GM23248 (cell line): Measurements from ENCODE around the gene RAB40AL. TPM values are rescaled to one million over a fixed set of nuclear protein-coding genes. Genes with fewer than 3 reads are reported as not detected.
A peak's percentile ranks its signal among the peaks of the same experiment; 100 is the strongest.

ENCODE experiments used
- DNase-seq: peaks from one replicate; pipeline ENCODE4 v3.0.0-alpha.2; 2015
- H2AFZ ChIP-seq: fragments of 200-600 bp; sonication (generic); 2 replicates; pipeline ENCODE4 v1.6.1; 2016; ENCODE audit warnings: antibody characterized with exemption
- H3F3A ChIP-seq: fragments of 200-600 bp; sonication (generic); 2 replicates; pipeline ENCODE4 v1.6.1; 2016; ENCODE audit warnings: mild to moderate bottlenecking, antibody characterized with exemption, mixed run types; ENCODE audit not compliant: insufficient read depth
- H3K27ac ChIP-seq: fragments of 200-600 bp; sonication (generic); 2 replicates; pipeline ENCODE4 v1.5.1; 2016; ENCODE audit warnings: mild to moderate bottlenecking
- H3K27me3 ChIP-seq: fragments of 200-600 bp; sonication (generic); replicated peaks from 2 replicates; pipeline ENCODE4 v1.6.1; 2016; ENCODE audit warnings: mild to moderate bottlenecking; ENCODE audit not compliant: insufficient read depth
- H3K36me3 ChIP-seq: fragments of 200-600 bp; sonication (generic); 2 replicates; pipeline ENCODE4 v1.6.1; 2016; ENCODE audit warnings: low read depth, mild to moderate bottlenecking
- H3K4me1 ChIP-seq: fragments of 200-600 bp; sonication (generic); 2 replicates; pipeline ENCODE4 v1.6.1; 2016; ENCODE audit warnings: mild to moderate bottlenecking; ENCODE audit not compliant: insufficient read depth
- H3K4me2 ChIP-seq: fragments of 200-600 bp; sonication (generic); one replicate; pipeline ENCODE4 v1.6.1; 2016; ENCODE audit warnings: mild to moderate bottlenecking; ENCODE audit not compliant: unreplicated experiment
- H3K4me3 ChIP-seq: fragments of 200-600 bp; sonication (generic); 2 replicates; pipeline ENCODE4 v1.5.1; 2016; ENCODE audit warnings: mild to moderate bottlenecking
- H3K79me2 ChIP-seq: fragments of 200-600 bp; sonication (generic); 2 replicates; pipeline ENCODE4 v1.6.1; 2016; ENCODE audit warnings: mild to moderate bottlenecking; ENCODE audit not compliant: insufficient read depth
- H3K9ac ChIP-seq: fragments of 200-600 bp; sonication (generic); 2 replicates; pipeline ENCODE4 v1.6.1; 2016; ENCODE audit warnings: mild to moderate bottlenecking
- H3K9me2 ChIP-seq: fragments of 200-600 bp; sonication (generic); 2 replicates; pipeline ENCODE4 v1.6.1; 2016; ENCODE audit warnings: mixed run types, mild to moderate bottlenecking, moderate library complexity; ENCODE audit not compliant: insufficient read depth
- H3K9me3 ChIP-seq: fragments of 200-600 bp; sonication (generic); one replicate; pipeline ENCODE4 v1.6.1; 2017; ENCODE audit warnings: low read depth
- H4K20me1 ChIP-seq: fragments of 200-600 bp; sonication (generic); 2 replicates; pipeline ENCODE4 v1.6.0; 2016; ENCODE audit not compliant: insufficient read depth
- EZH2 ChIP-seq: fragments of 200-600 bp; sonication (generic); IDR thresholded peaks from 2 replicates; pipeline ENCODE4 v1.6.1; 2018; ENCODE audit warnings: antibody characterized with exemption, mild to moderate bottlenecking; ENCODE audit not compliant: insufficient read depth, poor library complexity, severe bottlenecking
- EZH2phosphoT487 ChIP-seq: fragments of 200-600 bp; sonication (generic); IDR thresholded peaks from 2 replicates; pipeline ENCODE4 v1.6.1; 2018; ENCODE audit warnings: antibody characterized with exemption, moderate library complexity, mild to moderate bottlenecking, low read depth; ENCODE audit not compliant: insufficient read depth
- WGBS, 2 experiments: methylation state at CpG; one replicate each; pipeline ENCODE4 v1.1.6; 2015 to 2017; ENCODE audit warnings: low lambda C conversion rate in 2 of 2, low coverage in 1 of 2; ENCODE audit errors: missing lambda C conversion rate in 2 of 2; 5-methylcytosine and 5-hydroxymethylcytosine counted together
- in situ Hi-C: fragments of 300-500 bp; cut with MboI; formaldehyde crosslinking; loops from 2 replicates; pipeline ENCODE4 v1.15.0; 2020
- polyA plus RNA-seq: library from polyadenylated mRNA; unstranded; fragments of >200 nt; fragmentation: Nextera tagmentation; extraction: Ambion mirVana; gene quantifications from 2 replicates; pipeline ENCODE4 v1.2.1, GENCODE V29; 2016
- total RNA-seq: library from RNA; depleted of rRNA; stranded (reverse); fragments of >200 nt; shearing (Covaris generic); gene quantifications from 2 replicates; pipeline ENCODE4 v1.2.3, GENCODE V29; 2014; rRNA removed

The RAB40AL gene
- total and polyA plus RNA-seq, 2 experiments from 2014 or later: 0.32 TPM; not detected in 1

- peak overlapping the region; percentile 97 for H3K27ac ChIP-seq
- in situ Hi-C loops: no loop called here
- H3K9me3 ChIP-seq: no peaks in the 10 kb centered on the region
- peak; percentile 88 for DNase-seq
- H4K20me1 ChIP-seq: no peaks in the 10 kb centered on the region
- peak overlapping the region; percentile 75 for H3K9ac ChIP-seq
- H3K79me2 ChIP-seq: no peaks in the 10 kb centered on the region
- H3K36me3 ChIP-seq: no peaks in the 10 kb centered on the region
- H3K4me1 ChIP-seq: peaks cover 42% of the 10 kb centered on the region
- no peaks in the 10 kb centered on the region for H3K27me3 ChIP-seq
- H3F3A ChIP-seq: peaks cover 37% of the 10 kb centered on the region
- no peak for TF ChIP-seq EZH2phosphoT487
- H3K4me3 ChIP-seq: no peak overlapping the region
- H3K4me2 ChIP-seq: peak overlapping the region; percentile 51
- no peaks in the 10 kb centered on the region for H3K9me2 ChIP-seq
- H2AFZ ChIP-seq: no peak overlapping the region
- 0% methylated on average over 4 of the region's 4 CpGs for WGBS, 2 experiments
Observed at GRCh38 chrX:102976793-102977495, 39.9 kb downstream of the RAB40AL start.

- WGBS, 2 experiments: 83 to 86% methylated on average over 6 to 9 of the region's 9 CpGs
Observed at GRCh38 chrX:102978594-102978993, 41.5 kb downstream of the RAB40AL start.

GRCh38 chrX:102979536-102979935 lies 42.5 kb downstream of the RAB40AL start:
- in situ Hi-C loops: no loop called here
- Histone ChIP-seq H3K9ac (no peak overlapping the region), H4K20me1 (no peaks in the 10 kb centered on the region), H3K36me3 (no peaks in the 10 kb centered on the region), H2AFZ (no peak overlapping the region), H3K4me1 (peaks cover 39% of the 10 kb centered on the region), H3K27me3 (no peaks in the 10 kb centered on the region), H3K4me2 (no peak overlapping the region), H3F3A (peaks cover 29% of the 10 kb centered on the region), H3K27ac (no peak overlapping the region), H3K9me2 (no peaks in the 10 kb centered on the region), H3K9me3 (no peaks in the 10 kb centered on the region), H3K79me2 (no peaks in the 10 kb centered on the region), H3K4me3 (no peak overlapping the region)
- no peak for TF ChIP-seq EZH2
- TF ChIP-seq EZH2phosphoT487: no peak
- 80 to 94% methylated on average over 2 of the region's 2 CpGs for WGBS, 2 experiments
- no peak for DNase-seq

More at GRCh38 chrX:102978594-102978993, 41.5 kb downstream of the RAB40AL start:
- Histone ChIP-seq H3K9ac (no peak overlapping the region), H3K9me2 (no peaks in the 10 kb centered on the region), H3K79me2 (no peaks in the 10 kb centered on the region), H3K4me3 (no peak overlapping the region), H3K9me3 (no peaks in the 10 kb centered on the region), H3K4me1 (peaks cover 42% of the 10 kb centered on the region), H3F3A (peaks cover 37% of the 10 kb centered on the region), H3K27ac (no peak overlapping the region), H3K27me3 (no peaks in the 10 kb centered on the region), H3K4me2 (no peak overlapping the region), H4K20me1 (no peaks in the 10 kb centered on the region), H3K36me3 (no peaks in the 10 kb centered on the region), H2AFZ (no peak overlapping the region)
- in situ Hi-C loops: no loop called here
- no peak for DNase-seq
- no peak for TF ChIP-seq EZH2
- no peak for TF ChIP-seq EZH2phosphoT487

DNA sequence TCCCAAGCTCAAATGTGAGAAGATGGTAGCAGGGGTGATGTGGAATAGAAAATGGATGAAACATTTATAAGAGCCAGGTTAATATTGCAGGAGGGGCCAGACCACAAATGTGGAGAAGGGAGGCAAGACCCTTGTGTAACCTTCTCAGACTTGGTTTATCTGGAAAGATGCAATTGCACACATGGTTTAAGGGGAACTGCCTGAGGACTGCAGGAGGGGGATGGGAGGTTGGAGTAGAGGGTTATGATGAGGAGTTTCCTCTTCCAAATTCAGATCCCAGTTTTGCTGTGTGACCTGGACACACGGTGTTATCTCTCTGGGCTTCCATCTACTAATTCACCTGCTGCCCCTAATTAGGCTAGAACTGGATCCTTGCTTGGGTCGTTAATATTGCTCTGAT lies 46.1 kb downstream of the RAB40AL start:
- Histone ChIP-seq H3F3A (no peaks in the 10 kb centered on the region), H3K9ac (no peak overlapping the region), H2AFZ (no peak overlapping the region), H3K36me3 (no peaks in the 10 kb centered on the region), H3K27me3 (no peaks in the 10 kb centered on the region), H4K20me1 (no peaks in the 10 kb centered on the region), H3K4me3 (no peak overlapping the region), H3K79me2 (no peaks in the 10 kb centered on the region), H3K4me1 (peaks cover 10% of the 10 kb centered on the region; the same call in 1 of the 2 replicates), H3K27ac (no peak overlapping the region), H3K9me2 (no peaks in the 10 kb centered on the region), H3K4me2 (no peak overlapping the region), H3K9me3 (no peaks in the 10 kb centered on the region)
- in situ Hi-C loops: no loop called here
- DNase-seq: no peak
- 39 to 43% methylated on average over 2 of the region's 2 CpGs for WGBS, 2 experiments
- no peak for TF ChIP-seq EZH2phosphoT487
- TF ChIP-seq EZH2: no peak

GRCh38 chrX:102985192-102985591 lies 48.1 kb downstream of the RAB40AL start:
- no peak for DNase-seq
- H3K4me2 ChIP-seq: no peak overlapping the region

More at GRCh38 chrX:102985192-102985591, 48.1 kb downstream of the RAB40AL start:
- no peaks in the 10 kb centered on the region for H3K79me2 ChIP-seq
- no peaks in the 10 kb centered on the region for H3K9me2 ChIP-seq
- no peak overlapping the region for H2AFZ ChIP-seq
- H3K4me1 ChIP-seq: peaks cover 10% of the 10 kb centered on the region; the same call in 1 of the 2 replicates
- no peaks in the 10 kb centered on the region for H3K36me3 ChIP-seq
- H3K4me3 ChIP-seq: no peak overlapping the region
- H3K9me3 ChIP-seq: no peaks in the 10 kb centered on the region
- WGBS, 2 experiments: 82% methylated on average over 3 of the region's 3 CpGs
- no peaks in the 10 kb centered on the region for H3F3A ChIP-seq
- TF ChIP-seq EZH2 (no peak), EZH2phosphoT487 (no peak)
- no peak overlapping the region for H3K9ac ChIP-seq
- H3K27me3 ChIP-seq: no peaks in the 10 kb centered on the region
- H3K27ac ChIP-seq: no peak overlapping the region
- in situ Hi-C loops: no loop called here
- no peaks in the 10 kb centered on the region for H4K20me1 ChIP-seq

Other genes starting within 250 kb of the RAB40AL start
- gene GPRASP2, start 224.8 kb upstream of the RAB40AL start, total RNA-seq: 16.4 and 20.7 TPM in 2 replicates
- gene GPRASP2, start 224.8 kb upstream of the RAB40AL start, polyA plus RNA-seq: 8.4 TPM in 2 replicates
- gene GPRASP3, start 216.5 kb upstream of the RAB40AL start, total RNA-seq: 0.89 and 1.5 TPM in 2 replicates
- 2.6 and 2.7 TPM in 2 replicates for gene GPRASP3, start 216.5 kb upstream of the RAB40AL start, polyA plus RNA-seq
- 73.0 and 91.8 TPM in 2 replicates for gene BEX1, start 126.9 kb downstream of the RAB40AL start, total RNA-seq
- 79.4 and 79.9 TPM in 2 replicates for gene BEX1, start 126.9 kb downstream of the RAB40AL start, polyA plus RNA-seq
- gene NXF3, start 155.9 kb downstream of the RAB40AL start, total RNA-seq: 13.6 and 31.4 TPM in 2 replicates
- 6.6 and 7.9 TPM in 2 replicates for gene NXF3, start 155.9 kb downstream of the RAB40AL start, polyA plus RNA-seq